GM19193 (cell line): ENCODE measurements around the gene RPTOR.

ENCODE experiments used
- POLR2A ChIP-seq: IDR thresholded peaks from 4 replicates; pipeline ENCODE4 v1.6.1; 2011; ENCODE audit not compliant: insufficient read depth, insufficient read length; ENCODE audit errors: extremely low read depth

RPTOR gene

DNA sequence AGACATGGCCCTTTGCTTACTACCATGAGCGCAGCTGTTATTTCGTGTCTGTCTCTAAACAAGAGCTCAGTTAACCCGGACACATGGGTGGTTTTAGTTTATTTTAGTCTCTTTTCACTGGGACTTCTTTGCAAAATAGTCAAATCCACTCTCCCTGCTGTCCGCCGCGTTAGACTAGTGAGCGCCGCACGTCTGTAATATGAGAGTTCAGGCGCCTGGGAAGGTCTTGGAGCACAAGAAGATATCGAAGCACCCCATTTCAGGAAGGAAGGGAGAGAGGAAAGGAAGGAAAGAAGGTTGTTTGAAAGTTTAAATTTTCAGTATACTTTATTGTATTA is 336.0 kb downstream of the RPTOR start:
- TF ChIP-seq POLR2A: no peak

DNA sequence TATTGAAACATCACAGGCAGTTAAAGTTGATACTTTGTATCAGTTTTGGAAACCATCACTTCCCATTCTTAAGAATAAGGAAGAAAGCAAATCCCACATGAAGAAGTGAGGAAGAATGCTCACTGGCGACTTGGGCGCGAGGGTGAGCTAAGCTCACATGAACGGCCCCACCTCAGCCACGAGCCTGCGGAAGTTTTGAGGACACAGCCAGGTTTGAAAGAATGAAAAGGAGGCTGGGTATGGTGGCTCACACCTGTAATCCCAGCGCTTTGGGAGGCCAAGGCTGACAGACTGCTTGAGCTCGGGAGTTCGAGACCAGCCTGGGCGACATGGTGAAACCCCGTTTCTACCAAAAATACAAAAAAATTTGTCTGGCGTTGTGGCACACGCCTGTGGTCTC is 336.7 kb downstream of the RPTOR start:
- TF ChIP-seq POLR2A: no peak

DNA sequence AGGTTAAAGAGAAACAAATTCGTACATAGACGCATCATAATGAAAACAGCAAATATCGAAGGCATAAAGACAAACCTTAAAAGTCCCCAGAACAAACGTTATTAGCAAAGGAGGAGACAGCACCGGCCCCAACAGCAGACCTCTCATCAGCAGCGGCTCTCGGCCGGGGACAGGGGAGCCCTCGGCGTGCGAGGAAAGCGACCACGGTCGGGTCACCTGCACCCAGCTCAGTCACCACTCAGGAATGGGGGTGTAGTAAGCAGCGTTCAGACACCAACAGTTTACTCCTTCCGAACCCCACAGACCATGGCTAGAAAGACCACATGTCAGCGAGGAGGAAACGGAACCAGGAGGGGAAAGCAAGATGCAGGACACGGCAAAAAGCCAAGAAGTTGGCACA is 337.7 kb downstream of the RPTOR start:
- no peak for TF ChIP-seq POLR2A

DNA sequence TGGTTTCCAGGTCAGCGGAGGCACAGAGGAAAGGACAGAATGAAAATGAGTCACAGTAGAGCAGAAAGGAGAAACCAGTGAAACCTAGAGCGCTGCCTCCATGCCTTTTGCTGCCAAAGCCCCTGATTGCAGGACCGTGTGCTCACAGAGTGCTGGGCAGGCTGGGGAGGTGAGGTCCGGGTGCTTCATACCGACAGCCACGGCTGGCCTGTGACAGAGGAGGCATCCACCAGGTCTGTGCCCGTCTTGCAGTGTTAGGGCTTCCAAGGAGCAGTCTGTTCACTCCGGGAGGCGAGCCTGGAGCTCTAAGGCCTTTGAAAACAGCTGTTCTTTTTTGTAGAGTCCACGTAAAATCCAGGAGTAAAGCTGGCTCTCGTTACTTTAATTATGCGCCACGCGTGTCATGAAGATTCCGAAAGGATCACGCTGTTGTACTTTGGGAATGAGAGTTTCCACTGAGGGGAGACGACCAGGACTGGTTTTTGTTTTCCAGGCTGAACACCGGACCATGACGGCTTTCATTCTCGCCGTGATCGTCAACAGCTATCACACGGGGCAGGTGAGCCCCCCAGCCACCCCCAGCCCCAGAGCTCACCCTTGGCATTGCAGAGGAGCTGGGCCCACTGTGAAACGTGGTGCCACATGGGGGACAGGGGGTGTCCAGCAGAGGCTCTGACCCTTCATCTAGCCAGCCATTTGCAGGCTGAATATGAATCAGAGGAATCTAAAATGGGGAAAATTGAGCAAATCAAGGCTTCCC is 338.5 kb downstream of the RPTOR start:
- no peak for TF ChIP-seq POLR2A

DNA sequence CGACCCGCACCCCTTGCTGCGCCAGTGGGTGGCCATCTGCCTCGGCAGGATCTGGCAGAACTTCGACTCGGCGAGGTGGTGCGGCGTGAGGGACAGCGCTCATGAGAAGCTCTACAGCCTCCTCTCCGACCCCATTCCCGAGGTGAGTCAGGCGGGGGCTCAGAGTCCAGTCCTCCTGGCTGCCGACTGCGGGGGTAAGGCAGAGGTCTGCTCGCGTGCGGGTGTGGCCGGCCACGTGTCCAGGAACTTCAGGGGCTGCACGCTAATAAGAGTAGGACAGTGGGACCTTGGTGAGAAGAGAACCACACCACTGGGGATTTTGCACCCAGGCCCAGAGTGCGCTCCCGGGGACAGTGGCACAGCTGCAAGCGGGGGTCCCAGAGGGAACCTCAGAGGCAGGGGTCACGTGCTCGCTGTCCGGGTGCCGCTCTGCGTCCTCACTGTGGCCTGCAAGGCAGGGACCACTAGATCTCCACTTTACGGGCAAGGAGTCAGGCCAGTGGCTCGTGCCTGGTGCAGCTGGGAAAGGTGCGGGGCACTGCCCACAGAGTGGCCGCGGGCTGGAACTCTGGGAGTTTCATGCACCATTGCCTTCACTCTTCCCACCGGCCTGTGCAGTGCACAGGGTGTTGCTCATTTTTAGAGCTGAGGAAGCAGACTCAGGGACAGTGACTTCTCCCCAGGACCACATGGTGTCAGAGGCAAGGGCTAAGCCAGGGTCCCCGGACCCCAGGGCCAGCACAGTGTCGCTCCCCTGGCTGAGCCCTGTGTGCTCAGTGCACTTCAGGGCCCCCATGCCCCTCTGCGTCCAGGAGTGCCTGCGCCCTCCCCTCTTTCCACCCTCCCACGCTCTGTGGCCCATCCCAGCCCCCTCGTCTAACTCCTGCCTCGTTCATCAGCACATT is 339.4 kb downstream of the RPTOR start:
- no peak for TF ChIP-seq POLR2A

DNA sequence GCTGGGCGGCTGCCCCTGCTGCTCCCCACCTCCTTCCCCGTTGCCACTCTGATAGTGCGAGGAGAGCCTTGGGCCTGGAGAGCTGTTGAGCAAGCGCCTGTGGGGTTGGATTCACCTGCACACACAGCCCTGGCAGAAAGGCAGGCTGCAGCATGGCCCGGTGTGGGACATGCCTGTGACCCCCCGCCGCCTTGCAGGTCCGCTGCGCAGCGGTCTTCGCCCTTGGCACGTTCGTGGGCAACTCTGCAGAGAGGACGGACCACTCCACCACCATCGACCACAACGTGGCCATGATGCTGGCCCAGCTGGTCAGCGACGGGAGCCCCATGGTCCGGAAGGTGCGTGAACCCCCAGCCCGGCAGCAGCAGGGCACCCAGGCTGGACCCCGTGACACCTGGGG is 340.2 kb downstream of the RPTOR start:
- no peak for TF ChIP-seq POLR2A

DNA sequence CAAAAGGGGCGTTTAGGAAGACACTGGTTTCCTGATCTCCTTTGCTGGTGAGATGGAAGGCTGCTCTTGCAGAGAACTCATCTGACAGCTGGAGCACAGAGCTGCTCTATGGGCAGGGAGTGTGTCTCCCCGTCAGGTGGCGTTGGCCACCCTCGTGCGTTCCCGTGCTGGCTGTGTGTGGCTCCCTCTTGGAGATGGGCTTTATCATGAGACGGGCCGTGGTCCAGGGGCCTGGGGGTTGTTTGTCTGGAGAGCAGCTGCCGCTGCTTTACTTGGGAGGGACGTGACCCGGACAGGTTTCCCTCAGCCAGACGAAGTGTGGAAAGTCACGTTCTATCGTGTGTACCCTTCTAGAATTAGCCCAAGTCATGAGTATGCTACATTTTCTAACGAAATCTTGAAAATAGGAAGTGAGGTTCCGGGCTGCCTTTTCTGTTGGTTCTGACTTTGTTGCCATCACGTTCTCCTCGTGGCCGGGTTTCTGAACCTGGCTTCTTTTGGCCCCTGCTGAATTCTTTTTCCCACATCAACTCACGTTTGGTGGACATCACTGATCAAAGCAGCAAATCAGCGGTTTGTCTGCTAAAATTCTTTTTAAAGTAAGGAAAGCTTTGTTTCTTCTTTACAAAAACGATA is 341.4 kb downstream of the RPTOR start:
- no peak for TF ChIP-seq POLR2A

DNA sequence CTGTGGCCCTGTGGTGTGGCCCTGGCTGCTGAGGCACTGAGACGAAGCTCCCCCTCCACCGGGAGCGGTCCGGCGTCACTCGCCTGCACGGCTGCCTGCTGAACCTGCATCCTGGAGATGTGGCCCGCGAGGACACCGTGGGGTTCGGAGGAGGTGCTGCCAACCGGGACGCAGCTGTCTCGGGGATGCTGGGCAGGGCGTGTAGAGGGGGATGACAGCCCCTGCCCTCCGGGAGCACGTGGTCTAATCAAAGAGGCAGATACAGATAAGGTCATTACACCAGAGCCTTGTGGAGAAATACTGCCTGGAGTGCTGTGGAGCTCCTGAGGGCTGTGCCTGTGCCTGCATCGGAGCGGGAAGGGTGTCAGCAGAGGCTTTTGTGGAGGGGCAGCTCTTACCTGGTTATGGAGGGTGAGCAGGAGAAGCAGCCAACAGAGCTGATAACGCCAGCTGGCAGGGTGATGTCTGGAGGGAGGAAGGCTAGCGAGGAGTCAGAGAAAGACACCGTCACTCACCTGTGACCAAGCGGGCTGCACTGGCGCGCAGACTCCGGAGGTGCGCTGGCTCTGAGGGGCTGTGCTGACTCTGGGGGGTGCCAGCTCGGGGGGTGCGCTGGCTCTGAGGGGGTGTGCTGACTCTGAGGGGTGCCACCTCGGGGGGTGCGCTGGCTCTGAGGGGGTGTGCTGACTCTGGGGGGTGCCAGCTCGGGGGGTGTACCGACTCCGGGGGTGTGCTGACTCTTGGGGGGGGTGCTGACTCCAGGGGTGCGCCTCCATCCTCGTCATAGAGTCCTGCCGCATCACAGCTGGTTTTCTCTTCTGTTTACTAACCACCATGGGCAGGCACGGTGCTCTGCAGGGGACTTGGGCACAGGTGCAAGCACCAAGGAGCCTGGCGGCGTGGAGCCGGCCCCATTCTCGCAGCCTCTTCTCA is 342.3 kb downstream of the RPTOR start:
- no peak for TF ChIP-seq POLR2A

DNA sequence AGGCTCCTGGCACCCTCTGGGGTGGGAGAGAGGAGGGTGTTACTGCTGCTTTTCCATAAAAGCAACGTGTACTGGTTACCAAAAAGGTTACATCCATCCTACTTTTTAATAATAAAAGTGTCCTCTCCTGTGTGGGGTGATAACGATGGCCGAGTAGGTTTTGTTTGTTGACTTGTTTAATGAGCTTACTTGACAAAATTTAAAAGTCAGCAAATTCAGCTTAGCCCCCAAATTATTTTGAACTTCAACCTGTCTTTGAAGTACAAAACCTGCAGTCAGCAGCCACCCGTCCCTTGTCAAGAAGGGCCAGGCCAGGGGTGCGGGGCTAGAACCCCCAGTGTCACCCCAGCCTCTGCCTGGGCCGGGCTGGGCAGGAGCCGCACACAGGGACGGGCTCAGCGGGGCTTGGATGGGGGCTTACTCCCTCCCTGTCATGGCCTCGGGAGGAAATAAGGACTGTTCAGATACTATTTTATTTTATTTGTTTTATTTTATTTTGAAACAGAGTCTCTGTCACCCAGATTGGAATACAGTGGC is 343.1 kb downstream of the RPTOR start:
- no peak for TF ChIP-seq POLR2A

DNA sequence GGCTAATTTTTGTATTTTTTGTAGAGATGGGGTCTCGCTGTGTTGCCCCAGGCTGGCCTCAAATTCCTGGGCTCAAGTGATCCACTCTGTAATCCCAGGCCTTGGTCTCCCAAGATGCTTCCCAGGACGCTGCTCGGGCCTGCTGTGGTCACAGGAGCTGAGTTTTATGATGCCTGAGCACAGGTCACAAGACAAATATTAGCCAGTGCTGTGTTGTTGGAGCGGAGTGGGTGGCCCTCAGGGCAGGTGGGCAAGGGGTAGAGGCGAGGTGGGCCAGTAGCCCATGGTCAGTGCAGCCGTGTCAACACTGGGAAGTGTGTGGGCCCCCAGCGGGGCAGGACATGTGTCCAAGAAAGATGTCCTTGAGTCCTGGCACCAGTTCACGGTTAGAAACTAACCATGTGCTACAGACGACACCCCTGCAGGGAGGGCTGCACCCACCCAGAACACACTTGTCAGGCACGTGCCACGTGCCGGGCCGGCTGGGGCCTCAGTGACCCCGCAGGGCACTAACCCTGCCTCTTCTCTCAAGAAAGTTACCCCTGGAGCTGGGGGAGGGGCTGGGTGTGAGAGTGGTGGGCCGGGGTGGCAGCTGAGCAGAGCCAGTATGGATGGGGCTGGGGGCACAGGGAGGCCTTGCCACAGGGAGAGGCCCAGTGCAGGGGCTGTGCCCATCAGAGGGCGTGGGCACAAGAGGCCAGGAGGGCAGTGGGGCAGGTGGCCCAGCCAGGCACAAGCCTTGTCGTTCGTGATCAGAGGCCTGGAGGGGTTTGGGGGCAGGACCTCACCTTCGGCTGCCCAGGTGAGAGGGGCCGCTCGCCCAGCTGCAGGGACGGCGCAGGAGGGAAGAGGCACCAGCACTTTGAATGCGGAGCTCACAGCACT is 343.9 kb downstream of the RPTOR start:
- TF ChIP-seq POLR2A: no peak

DNA sequence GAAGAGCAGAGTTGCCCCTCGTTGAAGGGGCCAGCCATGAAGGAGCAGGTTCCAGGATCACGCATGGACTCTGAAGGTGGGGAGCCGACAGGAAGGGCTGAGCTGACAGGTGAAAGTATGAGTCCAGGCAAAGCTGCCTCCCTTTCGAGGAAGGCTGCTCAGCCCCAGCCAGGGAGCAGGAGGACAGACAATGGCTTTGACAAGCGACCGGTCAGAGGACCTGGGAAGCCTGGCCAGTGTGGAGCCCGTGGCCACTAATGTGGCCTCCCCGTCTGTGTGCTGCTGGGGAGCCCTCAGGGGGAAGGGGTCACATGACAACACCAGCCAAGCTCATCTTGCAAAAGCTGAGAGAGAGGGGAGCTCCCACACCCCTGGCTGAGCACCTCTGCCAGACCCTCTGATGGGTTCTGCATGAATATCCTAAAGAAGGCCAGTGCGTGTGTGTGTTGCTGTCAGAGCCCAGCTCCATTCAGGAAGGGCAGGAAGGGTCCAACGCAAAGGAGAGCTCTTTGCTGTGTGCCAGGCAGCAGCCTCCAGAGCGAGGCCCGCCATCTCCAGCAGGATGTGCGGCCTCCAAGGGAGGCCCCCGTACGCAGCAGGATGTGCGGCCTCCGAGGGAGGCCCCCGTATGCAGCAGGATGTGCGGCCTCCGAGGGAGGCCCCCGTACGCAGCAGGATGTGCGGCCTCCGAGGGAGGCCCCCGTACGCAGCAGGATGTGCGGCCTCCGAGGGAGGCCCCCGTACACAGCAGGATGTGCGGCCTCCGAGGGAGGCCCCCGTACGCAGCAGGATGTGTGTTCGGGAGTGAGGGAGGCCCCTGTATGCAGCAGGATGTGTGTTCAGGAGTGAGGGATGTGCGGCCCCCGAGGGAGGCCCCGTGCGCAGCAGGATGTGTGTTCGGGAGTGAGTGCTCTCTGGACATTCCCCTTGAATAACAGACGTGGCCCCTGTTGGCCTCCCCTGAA is 344.9 kb downstream of the RPTOR start:
- no peak for TF ChIP-seq POLR2A

DNA sequence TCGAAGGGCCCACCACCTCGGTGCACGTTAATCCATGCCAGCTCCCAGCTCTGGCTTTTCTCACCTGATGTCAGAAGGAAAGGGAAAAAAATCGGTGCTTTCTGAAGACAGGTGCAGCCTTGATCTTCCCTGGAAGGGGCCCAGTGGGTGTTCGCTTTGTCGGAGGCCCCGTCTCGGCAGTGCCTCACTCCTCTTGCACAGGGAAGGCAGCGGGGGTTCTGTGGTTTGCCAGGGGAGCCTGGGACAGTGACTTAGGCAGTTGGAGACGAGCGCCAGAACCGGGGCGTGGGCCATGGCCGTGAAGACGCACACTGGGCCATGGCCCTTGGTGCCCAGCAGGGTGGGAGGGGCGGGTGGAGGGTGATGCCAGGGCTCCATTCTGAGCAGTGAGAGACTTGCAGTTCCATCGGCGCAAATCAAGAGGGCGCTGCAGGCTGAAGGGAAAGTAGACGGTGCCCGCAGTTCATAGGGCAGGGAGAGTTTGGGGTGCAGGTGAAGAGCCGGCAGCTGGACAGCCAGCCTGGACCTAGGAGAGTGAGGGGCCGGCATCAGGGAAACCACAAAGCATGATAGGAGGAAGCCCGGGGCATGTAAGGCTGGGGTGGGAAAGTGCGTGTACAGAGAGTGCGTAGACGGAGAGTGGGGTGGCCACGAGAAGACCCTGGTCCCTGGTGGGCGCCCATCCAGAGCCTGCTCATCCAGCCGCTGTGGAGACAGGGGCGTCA is 345.7 kb downstream of the RPTOR start:
- no peak for TF ChIP-seq POLR2A
